Measurements from ENCODE around the gene MDK.

- TF ChIP-seq, protein P1, sequence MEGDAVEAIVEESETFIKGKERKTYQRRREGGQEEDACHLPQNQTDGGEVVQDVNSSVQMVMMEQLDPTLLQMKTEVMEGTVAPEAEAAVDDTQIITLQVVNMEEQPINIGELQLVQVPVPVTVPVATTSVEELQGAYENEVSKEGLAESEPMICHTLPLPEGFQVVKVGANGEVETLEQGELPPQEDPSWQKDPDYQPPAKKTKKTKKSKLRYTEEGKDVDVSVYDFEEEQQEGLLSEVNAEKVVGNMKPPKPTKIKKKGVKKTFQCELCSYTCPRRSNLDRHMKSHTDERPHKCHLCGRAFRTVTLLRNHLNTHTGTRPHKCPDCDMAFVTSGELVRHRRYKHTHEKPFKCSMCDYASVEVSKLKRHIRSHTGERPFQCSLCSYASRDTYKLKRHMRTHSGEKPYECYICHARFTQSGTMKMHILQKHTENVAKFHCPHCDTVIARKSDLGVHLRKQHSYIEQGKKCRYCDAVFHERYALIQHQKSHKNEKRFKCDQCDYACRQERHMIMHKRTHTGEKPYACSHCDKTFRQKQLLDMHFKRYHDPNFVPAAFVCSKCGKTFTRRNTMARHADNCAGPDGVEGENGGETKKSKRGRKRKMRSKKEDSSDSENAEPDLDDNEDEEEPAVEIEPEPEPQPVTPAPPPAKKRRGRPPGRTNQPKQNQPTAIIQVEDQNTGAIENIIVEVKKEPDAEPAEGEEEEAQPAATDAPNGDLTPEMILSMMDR (IDR thresholded peaks at IDR 0.05), result no peak
- no peak for TF ChIP-seq POLR2A (IDR thresholded peaks at IDR 0.05)
Measured at GRCh38 chr11:46383974-46384701, 2.7 kb downstream of the MDK start.
